MM.1S (cell line): ENCODE data around the gene GPR35.

Experiments used
- DNase-seq: peaks from one replicate; pipeline ENCODE4 v3.0.0-alpha.2; 2015
- H2AFZ ChIP-seq: fragments of 300-600 bp; sonication (generic); 2 replicates; pipeline ENCODE4 v1.6.0; 2016; ENCODE audit warnings: antibody characterized with exemption, low read length
- H3F3A ChIP-seq: fragments of 300-600 bp; sonication (generic); 2 replicates; pipeline ENCODE4 v1.6.1; 2016; ENCODE audit warnings: mild to moderate bottlenecking, antibody characterized with exemption, low read length, moderate library complexity, mixed read lengths; ENCODE audit not compliant: insufficient read depth
- H3K27ac ChIP-seq: fragments of 300-600 bp; sonication (generic); 2 replicates; pipeline ENCODE4 v1.5.1; 2016; ENCODE audit warnings: mild to moderate bottlenecking, low read length
- H3K27me3 ChIP-seq: fragments of 300-600 bp; sonication (generic); replicated peaks from 2 replicates; pipeline ENCODE4 v1.6.0; 2016; ENCODE audit warnings: low read length; ENCODE audit not compliant: insufficient read depth
- H3K36me3 ChIP-seq: fragments of 300-600 bp; sonication (generic); replicated peaks from 2 replicates; pipeline ENCODE4 v1.6.1; 2016; ENCODE audit warnings: mild to moderate bottlenecking, low read length, mixed read lengths; ENCODE audit not compliant: insufficient read depth
- H3K4me1 ChIP-seq: fragments of 300-600 bp; sonication (generic); 2 replicates; pipeline ENCODE4 v1.6.1; 2016; ENCODE audit warnings: low read length, mixed read lengths
- H3K4me2 ChIP-seq: fragments of 300-600 bp; sonication (generic); 2 replicates; pipeline ENCODE4 v1.6.0; 2016; ENCODE audit warnings: low read depth, low read length
- H3K4me3 ChIP-seq: fragments of 300-600 bp; sonication (generic); 2 replicates; pipeline ENCODE4 v1.5.1; 2016; ENCODE audit warnings: low read length, mixed read lengths
- H3K79me2 ChIP-seq: fragments of 300-600 bp; sonication (generic); 2 replicates; pipeline ENCODE4 v1.6.1; 2016; ENCODE audit warnings: mixed run types, low read length, mixed read lengths
- H3K9ac ChIP-seq: fragments of 300-600 bp; sonication (generic); 2 replicates; pipeline ENCODE4 v1.6.1; 2016; ENCODE audit warnings: low read length, mixed read lengths
- H3K9me2 ChIP-seq: fragments of 300-600 bp; sonication (generic); replicated peaks from 2 replicates; pipeline ENCODE4 v1.6.1; 2016; ENCODE audit warnings: mild to moderate bottlenecking, low read length, mixed read lengths; ENCODE audit not compliant: insufficient read depth
- H3K9me3 ChIP-seq: fragments of 300-600 bp; sonication (generic); replicated peaks from 2 replicates; pipeline ENCODE4 v1.6.1; 2016; ENCODE audit warnings: mild to moderate bottlenecking, low read length, mixed read lengths; ENCODE audit not compliant: insufficient read depth
- H4K20me1 ChIP-seq: fragments of 300-600 bp; sonication (generic); 2 replicates; pipeline ENCODE4 v1.6.1; 2016; ENCODE audit warnings: mild to moderate bottlenecking, low read length, moderate library complexity, mixed read lengths; ENCODE audit not compliant: insufficient read depth
- CTCF ChIP-seq: fragments of 300-600 bp; sonication (generic); IDR thresholded peaks from 2 replicates; pipeline ENCODE4 v1.5.1; 2016; ENCODE audit warnings: antibody characterized with exemption, low read length, mixed read lengths
- EZH2 ChIP-seq: fragments of 300-600 bp; sonication (generic); optimal IDR thresholded peaks from 2 replicates; pipeline ENCODE3; 2017; ENCODE audit warnings: low read depth, mild to moderate bottlenecking, antibody characterized with exemption, low read length, mixed read lengths
- EZH2phosphoT487 ChIP-seq: fragments of 300-600 bp; sonication (generic); IDR thresholded peaks from 2 replicates; pipeline ENCODE4 v1.6.1; 2018; ENCODE audit warnings: antibody characterized with exemption, low read length

Gene GPR35

GRCh38 chr2:240604939-240605716 is 20.2 kb upstream of the GPR35 start:
- no peak overlapping the region for H2AFZ ChIP-seq
- H3K9ac ChIP-seq, result no peak overlapping the region
- no peaks in the 10 kb centered on the region for H3K79me2 ChIP-seq
- no peaks in the 10 kb centered on the region for H3K36me3 ChIP-seq
- no peaks in the 10 kb centered on the region for H4K20me1 ChIP-seq
- no peak overlapping the region for H3K4me2 ChIP-seq
- H3K4me1 ChIP-seq, result no peaks in the 10 kb centered on the region
- no peak overlapping the region for H3K27ac ChIP-seq
- H3K27me3 ChIP-seq, result no peaks in the 10 kb centered on the region
- no peaks in the 10 kb centered on the region for H3F3A ChIP-seq
- H3K4me3 ChIP-seq, result no peak overlapping the region
- H3K9me3 ChIP-seq, result no peaks in the 10 kb centered on the region
- DNase-seq, result no peak
- H3K9me2 ChIP-seq, result no peaks in the 10 kb centered on the region
- TF ChIP-seq EZH2phosphoT487 (no peak), EZH2 (no peak), CTCF (no peak)

GRCh38 chr2:240605867-240606743 is 19.2 kb upstream of the GPR35 start:
- H4K20me1 ChIP-seq, result no peaks in the 10 kb centered on the region
- no peaks in the 10 kb centered on the region for H3K79me2 ChIP-seq
- H3K27ac ChIP-seq, result no peak overlapping the region
- no peak overlapping the region for H3K4me2 ChIP-seq
- TF ChIP-seq EZH2 (no peak), EZH2phosphoT487 (no peak), CTCF (no peak)
- H3F3A ChIP-seq, result no peaks in the 10 kb centered on the region
- no peak overlapping the region for H3K4me3 ChIP-seq
- H3K36me3 ChIP-seq, result no peaks in the 10 kb centered on the region
- no peaks in the 10 kb centered on the region for H3K4me1 ChIP-seq
- H3K9me3 ChIP-seq, result no peaks in the 10 kb centered on the region
- no peak overlapping the region for H3K9ac ChIP-seq
- H3K9me2 ChIP-seq, result no peaks in the 10 kb centered on the region
- H2AFZ ChIP-seq, result no peak overlapping the region
- H3K27me3 ChIP-seq, result no peaks in the 10 kb centered on the region
- DNase-seq, result no peak

- Histone ChIP-seq H3K4me2 (no peak overlapping the region), H3K4me3 (no peak overlapping the region), H3K4me1 (no peaks in the 10 kb centered on the region), H3K27me3 (no peaks in the 10 kb centered on the region), H3K27ac (no peak overlapping the region), H3K36me3 (no peaks in the 10 kb centered on the region), H3K9ac (no peak overlapping the region), H3K9me2 (no peaks in the 10 kb centered on the region), H2AFZ (no peak overlapping the region), H3K79me2 (no peaks in the 10 kb centered on the region), H3F3A (no peaks in the 10 kb centered on the region), H3K9me3 (no peaks in the 10 kb centered on the region), H4K20me1 (no peaks in the 10 kb centered on the region)
- DNase-seq, result no peak
- TF ChIP-seq CTCF, result no peak
These were observed 13.6 kb upstream of the GPR35 start for GRCh38 chr2:240611601-240612210.
